HCT116 (cell line): ENCODE data around the gene ABL2.

Experiments used
- POLR2AphosphoS5 ChIP-seq: IDR thresholded peaks from 2 replicates; pipeline ENCODE4 v1.6.1; 2011; ENCODE audit warnings: mild to moderate bottlenecking, low read depth, low read length, moderate library complexity
- SP1 ChIP-seq: IDR thresholded peaks from 2 replicates; pipeline ENCODE4 v1.6.1; 2012; ENCODE audit warnings: low read depth

- TF ChIP-seq SP1 (no peak), POLR2AphosphoS5 (no peak; the same call in 1 of the 2 replicates)
Observed at GRCh38 chr1:179229214-179230140, at the start of gene ABL2.
